PFSK-1 (cell line): ENCODE results near the gene MEIG1.

Experiments
- POLR2AphosphoS5 ChIP-seq: IDR thresholded peaks from 2 replicates; pipeline ENCODE4 v1.6.1; 2012; ENCODE audit warnings: low read depth, mild to moderate bottlenecking, control low read depth, low read length, moderate library complexity
- REST ChIP-seq, 2 experiments: IDR thresholded peaks; 2 replicates each; pipeline versions ENCODE4 v1.6.1 to v1.8.0; 2011 to 2012; ENCODE audit warnings: low read depth in 2 of 2, low read length in 2 of 2, control low read depth in 1 of 2, inconsistent platforms in 1 of 2, mild to moderate bottlenecking in 1 of 2, moderate library complexity in 1 of 2; ENCODE audit not compliant: insufficient read depth in 1 of 2
- SIN3A ChIP-seq: IDR thresholded peaks from 2 replicates; pipeline ENCODE4 v1.6.1; 2012; ENCODE audit warnings: mild to moderate bottlenecking, low read length, moderate library complexity, borderline replicate concordance; ENCODE audit not compliant: insufficient read depth
- TAF1 ChIP-seq: IDR thresholded peaks from 2 replicates; pipeline ENCODE4 v1.6.1; 2012; ENCODE audit warnings: low read length, control low read depth, borderline replicate concordance; ENCODE audit not compliant: insufficient read depth

- TF ChIP-seq SIN3A (no peak), POLR2AphosphoS5 (no peak), TAF1 (no peak), REST (IDR thresholded peaks at IDR 0.05; ENCODE audit: insufficient read depth in 1 of 2, low read depth in 2 of 2, low read length in 2 of 2) (no peak)
Measured at GRCh38 chr10:14954934-14955333, 4.3 kb upstream of the MEIG1 start.
